K562 (cell line): Measurements from ENCODE around the gene LRRC47. TPM values are rescaled to one million over a fixed set of nuclear protein-coding genes. Genes with fewer than 3 reads are reported as not detected.

Source experiments
- ATAC-seq: fragments of 200-7000 bp; cut with Tn5 transposase; 3 replicates; pipeline ENCODE4 v1.9.1; 2020; ENCODE audit warnings: moderate library complexity
- BruUV-seq: library from RNA; stranded (reverse); fragments of 400-500 nt; replicated peaks from 2 replicates; lab custom pipeline; 2021; lab: Mats Ljungman, UMichigan
- CTCF ChIA-PET: fragments of 300-600 bp; formaldehyde crosslinking; extraction: SDS; loops from one replicate; lab custom pipeline; 2021; ENCODE audit warnings: low intra/inter-chr PET ratio; lab: Yijun Ruan, JAX
- POLR2A ChIA-PET: fragments of 300-600, 350-650 bp; sonication (Branson Sonifier 250); formaldehyde crosslinking; extraction: SDS; loops from one replicate; lab custom pipeline; 2021; ENCODE audit warnings: antibody characterized with exemption, inconsistent platforms; lab: Yijun Ruan, JAX
- DNase-seq, 4 experiments: peaks; one replicate each; pipeline versions ENCODE4 v3.0.0 to v3.0.0-alpha.2; 2011 to 2018; ENCODE audit warnings: low spot score in 3 of 4, mixed read lengths in 3 of 4; ENCODE audit errors: extremely low read depth in 1 of 4
- FAIRE-seq: peaks from 2 replicates; lab custom pipeline; 2011; peaks lifted over from hg19 to GRCh38; lab: Jason Lieb, UNC
- H2AFZ ChIP-seq: 2 replicates; pipeline ENCODE4 v1.6.0; 2011; ENCODE audit warnings: low read depth, low read length, control low read depth, inconsistent platforms
- H3K27ac ChIP-seq: fragments of 200-600 bp; 3 replicates; pipeline ENCODE4 v1.8.0; 2011; ENCODE audit warnings: low read depth, mild to moderate bottlenecking, control low read depth, inconsistent platforms, low read length, moderate library complexity, mixed read lengths; ENCODE audit errors: extremely low read depth
- H3K27me3 ChIP-seq, 2 experiments: fragments of 300-600 bp in 1 of 2; 2 replicates in 1 of 2; 3 replicates in 1 of 2; pipeline versions ENCODE4 v1.6.0 to v1.8.0; 2011; ENCODE audit warnings: inconsistent platforms in 2 of 2, low read length in 2 of 2, mild to moderate bottlenecking in 1 of 2, mixed read lengths in 1 of 2, moderate library complexity in 1 of 2; ENCODE audit not compliant: control insufficient read depth in 2 of 2, insufficient read depth in 2 of 2
- H3K36me3 ChIP-seq: fragments of 300-600 bp; 3 replicates; pipeline ENCODE4 v1.8.0; 2011; ENCODE audit warnings: mild to moderate bottlenecking, low read length, inconsistent platforms; ENCODE audit not compliant: control insufficient read depth, insufficient read depth
- H3K4me1 ChIP-seq, 2 experiments: fragments of 200-600 bp in 1 of 2; replicated peaks in 1 of 2; 2 replicates in 1 of 2; 3 replicates in 1 of 2; pipeline versions ENCODE4 v1.5.1 to v1.8.0; 2011; ENCODE audit warnings: inconsistent platforms in 2 of 2, low read length in 2 of 2, mild to moderate bottlenecking in 1 of 2, mixed read lengths in 1 of 2, moderate library complexity in 1 of 2; ENCODE audit not compliant: control insufficient read depth in 2 of 2, insufficient read depth in 2 of 2
- H3K4me2 ChIP-seq: 2 replicates; pipeline ENCODE4 v1.6.1; 2011; ENCODE audit warnings: low read length, control low read depth, inconsistent platforms, mixed read lengths; ENCODE audit not compliant: insufficient read depth
- H3K4me3 ChIP-seq: fragments of 200-600 bp; sonication (generic), shearing (Covaris generic); 2 replicates; pipeline ENCODE4 v1.5.1; 2016; ENCODE audit warnings: control low read depth, inconsistent platforms
- H3K79me2 ChIP-seq: fragments of 200-600 bp; 3 replicates; pipeline ENCODE4 v1.8.0; 2011; ENCODE audit warnings: low read length, inconsistent platforms; ENCODE audit not compliant: control insufficient read depth, insufficient read depth
- H3K9ac ChIP-seq, 2 experiments: 2 replicates each; pipeline versions ENCODE4 v1.6.0 to v1.6.1; 2011; ENCODE audit warnings: low read depth in 2 of 2, low read length in 2 of 2, control low read depth in 1 of 2, inconsistent platforms in 1 of 2, mild to moderate bottlenecking in 1 of 2, mixed read lengths in 1 of 2; ENCODE audit not compliant: insufficient read depth in 1 of 2
- H3K9me1 ChIP-seq: one replicate; pipeline ENCODE4 v1.6.0; 2011; ENCODE audit warnings: inconsistent platforms, mild to moderate bottlenecking, low read length, moderate library complexity; ENCODE audit not compliant: control insufficient read depth, insufficient read depth
- H3K9me3 ChIP-seq: replicated peaks from 2 replicates; pipeline ENCODE4 v1.5.1; 2011; ENCODE audit warnings: low read depth, low read length, inconsistent platforms; ENCODE audit not compliant: control insufficient read depth, insufficient read depth
- H4K20me1 ChIP-seq: replicated peaks from 2 replicates; pipeline ENCODE4 v1.6.1; 2011; ENCODE audit warnings: low read length, inconsistent platforms, mixed read lengths; ENCODE audit not compliant: control insufficient read depth, insufficient read depth
- C11orf30 ChIP-seq: fragments of 450-650 bp; IDR thresholded peaks from 2 replicates; pipeline ENCODE4 v1.6.1; 2016; ENCODE audit warnings: low read depth, mild to moderate bottlenecking
- FOXK1 ChIP-seq: sonication (generic); formaldehyde crosslinking; IDR thresholded peaks from 2 replicates; pipeline ENCODE4 v1.8.0; 2022; ENCODE audit warnings: missing genetic modification reagents, mild to moderate bottlenecking, borderline replicate concordance
- HNRNPH1 ChIP-seq: fragments of 200-400 bp; formaldehyde crosslinking; optimal IDR thresholded peaks from 2 replicates; pipeline ENCODE3; 2017; ENCODE audit warnings: low read depth, mild to moderate bottlenecking, low read length, moderate library complexity
- HNRNPUL1 ChIP-seq: fragments of 200-400 bp; formaldehyde crosslinking; IDR thresholded peaks from 2 replicates; pipeline ENCODE4 v1.6.1; 2017; ENCODE audit warnings: low read length
- NCOR1 ChIP-seq: fragments of 450-650 bp; IDR thresholded peaks from 2 replicates; pipeline ENCODE4 v1.6.1; 2016; ENCODE audit warnings: mild to moderate bottlenecking, moderate library complexity
- NR2C2 ChIP-seq, 2 experiments: fragments of 200-800 bp in 1 of 2; sonication (Bioruptor generic) in 1 of 2; sonication (generic) in 1 of 2; formaldehyde crosslinking in 1 of 2; IDR thresholded peaks; 2 replicates each; pipeline versions ENCODE4 v1.6.1 to v1.8.0; 2016 to 2022; ENCODE audit warnings: mild to moderate bottlenecking in 1 of 2, missing compliant biosample characterization in 1 of 2, missing genetic modification characterization in 1 of 2, missing genetic modification reagents in 1 of 2
- ZFPM2 ChIP-seq: fragments of 250-450 bp; sonication (Bioruptor Pico); IDR thresholded peaks from 2 replicates; pipeline ENCODE4 v1.5.1; 2022; ENCODE audit warnings: mild to moderate bottlenecking
- WGBS: fragments of 100-300 bp; shearing (Covaris generic); methylation state at CpG from one replicate; pipeline ENCODE4 v1.1.6; 2016; ENCODE audit warnings: low coverage, mixed read lengths; ENCODE audit not compliant: insufficient coverage; ENCODE audit errors: missing lambda C conversion rate; 5-methylcytosine and 5-hydroxymethylcytosine counted together
- in situ Hi-C: fragments of 300-500 bp; cut with MboI; formaldehyde crosslinking; loops from 4 replicates; pipeline ENCODE4 v1.15.0; 2018; ENCODE audit warnings: inconsistent platforms, mixed read lengths
- intact Hi-C: fragments of 100-400 bp; cut with micrococcal nuclease; formaldehyde crosslinking; loops from 2 replicates; pipeline ENCODE4 v1.14.2; 2022
- polyA plus RNA-seq, 8 experiments: library from polyadenylated mRNA; depleted of rRNA in 4 of 8; stranded (reverse) in 5 of 8; unstranded in 3 of 8; fragments of >200 nt; fragmentation: Nextera tagmentation in 2 of 8; fragmentation: Illumina TruSeq in 1 of 8; extraction: Ambion mirVana in 2 of 8; extraction: Trizol in 1 of 8; gene quantifications; 2 replicates each; pipeline versions ENCODE4 v1.2.1 to v1.2.3, GENCODE V29; 2011 to 2014; ENCODE audit warnings: inconsistent platforms in 1 of 8, missing spikeins in 1 of 8
- total RNA-seq, 7 experiments: library from RNA; depleted of rRNA in 6 of 7; stranded (reverse); fragments of >200 nt in 6 of 7; fragmentation: Illumina TruSeq in 2 of 7; extraction: Trizol in 2 of 7; gene quantifications; 2 replicates each; pipeline versions ENCODE4 v1.2.1 to v1.2.3, GENCODE V29; 2011 to 2021; ENCODE audit warnings: low replicate concordance in 1 of 7
- TF ChIP-seq, protein P1 (sequence below): fragments of 450-650 bp; IDR thresholded peaks from 2 replicates; pipeline ENCODE4 v1.6.1; 2016
- TF ChIP-seq, protein P2 (sequence below), 2 experiments: fragments of 450-650 bp; IDR thresholded peaks; 2 replicates each; pipeline ENCODE4 v1.6.1; 2016
- TF ChIP-seq, protein P3 (sequence below): fragments of 450-650 bp; formaldehyde crosslinking; IDR thresholded peaks from 2 replicates; pipeline ENCODE4 v1.4.0; 2020; ENCODE audit warnings: mild to moderate bottlenecking, moderate library complexity

The LRRC47 gene
- total and polyA plus RNA-seq, 9 of the 15 experiments (the other 6 are each of a cell fraction or from before 2014, with no cell fraction given) = 4.6 to 68.0 (median 35.9) TPM

DNA sequence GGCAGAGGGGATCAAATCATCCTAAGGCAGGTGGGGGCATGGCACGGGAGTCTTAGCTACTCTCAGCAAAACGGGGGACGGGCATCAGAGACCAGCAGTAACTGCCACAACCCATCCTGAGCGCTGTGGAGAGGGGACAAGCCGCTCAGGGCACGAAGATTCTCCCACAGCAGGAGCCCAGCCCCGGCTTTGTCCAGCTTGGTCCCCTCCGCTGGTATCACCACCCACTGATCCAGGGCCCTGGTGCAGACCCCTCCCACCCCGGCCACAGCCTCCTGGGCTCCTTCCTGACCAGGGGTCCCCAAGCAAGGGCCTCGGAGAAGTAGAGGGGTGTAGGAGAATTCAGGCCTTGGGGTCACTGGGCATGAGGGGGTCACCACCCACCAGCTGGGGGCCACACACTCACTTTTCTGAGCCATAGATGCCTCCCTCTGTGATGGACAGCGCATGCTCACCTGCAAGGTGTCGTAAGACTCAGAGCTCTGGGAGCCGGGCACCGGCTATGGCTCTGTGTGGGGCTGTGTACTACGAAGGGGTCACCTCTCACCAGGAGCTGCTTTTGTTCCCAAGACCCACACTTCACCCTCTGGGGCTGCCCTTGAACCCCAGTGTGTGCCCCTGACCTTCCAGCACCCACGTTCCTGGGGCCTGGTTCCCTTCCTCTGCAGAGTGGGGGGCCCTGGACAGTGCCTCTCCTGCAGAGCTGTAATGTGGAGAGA, 26.1 kb downstream of the LRRC47 start (continued):
- TF ChIP-seq, protein P1, sequence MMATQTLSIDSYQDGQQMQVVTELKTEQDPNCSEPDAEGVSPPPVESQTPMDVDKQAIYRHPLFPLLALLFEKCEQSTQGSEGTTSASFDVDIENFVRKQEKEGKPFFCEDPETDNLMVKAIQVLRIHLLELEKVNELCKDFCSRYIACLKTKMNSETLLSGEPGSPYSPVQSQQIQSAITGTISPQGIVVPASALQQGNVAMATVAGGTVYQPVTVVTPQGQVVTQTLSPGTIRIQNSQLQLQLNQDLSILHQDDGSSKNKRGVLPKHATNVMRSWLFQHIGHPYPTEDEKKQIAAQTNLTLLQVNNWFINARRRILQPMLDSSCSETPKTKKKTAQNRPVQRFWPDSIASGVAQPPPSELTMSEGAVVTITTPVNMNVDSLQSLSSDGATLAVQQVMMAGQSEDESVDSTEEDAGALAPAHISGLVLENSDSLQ = no peak
- TF ChIP-seq NR2C2 (CRISPR knock-in tag; IDR thresholded peaks at IDR 0.05) (no peak), NR2C2 (tag; IDR thresholded peaks at IDR 0.05) (no peak), NCOR1 (no peak), HNRNPH1 (no peak), ZFPM2 (CRISPR knock-in tag) (no peak)
- TF ChIP-seq, protein P2, sequence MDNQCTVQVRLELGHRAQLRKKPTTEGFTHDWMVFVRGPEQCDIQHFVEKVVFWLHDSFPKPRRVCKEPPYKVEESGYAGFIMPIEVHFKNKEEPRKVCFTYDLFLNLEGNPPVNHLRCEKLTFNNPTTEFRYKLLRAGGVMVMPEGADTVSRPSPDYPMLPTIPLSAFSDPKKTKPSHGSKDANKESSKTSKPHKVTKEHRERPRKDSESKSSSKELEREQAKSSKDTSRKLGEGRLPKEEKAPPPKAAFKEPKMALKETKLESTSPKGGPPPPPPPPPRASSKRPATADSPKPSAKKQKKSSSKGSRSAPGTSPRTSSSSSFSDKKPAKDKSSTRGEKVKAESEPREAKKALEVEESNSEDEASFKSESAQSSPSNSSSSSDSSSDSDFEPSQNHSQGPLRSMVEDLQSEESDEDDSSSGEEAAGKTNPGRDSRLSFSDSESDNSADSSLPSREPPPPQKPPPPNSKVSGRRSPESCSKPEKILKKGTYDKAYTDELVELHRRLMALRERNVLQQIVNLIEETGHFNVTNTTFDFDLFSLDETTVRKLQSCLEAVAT (IDR thresholded peaks at IDR 0.05) = no peak

DNA sequence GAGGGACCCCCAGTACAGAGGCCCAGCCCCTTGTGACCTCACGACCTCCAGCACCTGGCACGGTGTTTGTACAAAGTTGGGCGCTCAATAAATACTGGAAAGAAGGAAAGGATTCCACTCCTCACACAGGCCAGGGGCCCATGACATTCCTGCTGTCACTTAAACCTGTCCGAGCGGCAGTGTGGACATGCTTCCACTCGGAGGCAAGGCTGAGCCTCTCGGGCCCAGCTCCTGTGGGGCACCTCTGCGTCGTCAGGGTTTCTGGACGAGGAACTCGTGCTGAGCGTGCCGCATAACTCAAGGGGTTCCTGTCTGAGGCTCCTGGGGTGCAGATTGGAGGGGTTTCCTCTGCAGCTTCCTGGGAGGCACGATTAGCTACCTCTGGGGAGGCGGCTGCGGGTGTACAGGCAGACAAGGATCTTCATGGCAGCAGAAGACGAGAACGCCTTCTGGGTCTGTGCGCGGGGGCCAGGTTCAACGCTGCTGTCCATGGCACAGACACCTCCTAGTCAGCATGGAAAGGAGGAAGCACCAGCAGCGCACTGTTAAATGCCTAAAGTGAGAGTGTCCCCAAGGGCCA, 27.4 kb downstream of the LRRC47 start:
- Histone ChIP-seq H3K9ac (0 out of 4 replicates have a peak overlapping the region, but pooled peaks of 1 of the 2 experiments have one; percentile 6), H3K4me1 (peaks cover 19 to 59% of the 10 kb centered on the region in 2 experiments; a peak in 4 of 5 replicates), H4K20me1 (no peaks in the 10 kb centered on the region), H2AFZ (no peak overlapping the region), H3K27me3 (peaks cover 0 to under 1% of the 10 kb centered on the region in 2 experiments; a peak in 1 of 5 replicates), H3K9me1 (no peaks in the 10 kb centered on the region), H3K9me3 (no peaks in the 10 kb centered on the region), H3K4me3 (no peak overlapping the region), H3K4me2 (no peak overlapping the region), H3K27ac (no peak overlapping the region), H3K36me3 (no peaks in the 10 kb centered on the region), H3K79me2 (peaks cover 24% of the 10 kb centered on the region)
- ChIA-PET CTCF (no interaction called here), POLR2A (interaction anchor here (0.7 to 2.7 kb wide), 3 partner anchors 9 to 64 kb away, joined by 3 to 14 read pairs (median 9); no protein-coding TSS in a partner anchor)
- no peak for DNase-seq
- WGBS = 90% methylated on average over 18 of the region's 22 CpGs
- BruUV-seq = no TSS peak
- ATAC-seq = no peak
- FAIRE-seq = no peak
- intact Hi-C loops = no loop called here
- in situ Hi-C loops = no loop called here
- TF ChIP-seq C11orf30 = no peak
- TF ChIP-seq FOXK1 (CRISPR knock-in tag) = no peak
- no peak for TF ChIP-seq HNRNPUL1
- TF ChIP-seq, protein P3, sequence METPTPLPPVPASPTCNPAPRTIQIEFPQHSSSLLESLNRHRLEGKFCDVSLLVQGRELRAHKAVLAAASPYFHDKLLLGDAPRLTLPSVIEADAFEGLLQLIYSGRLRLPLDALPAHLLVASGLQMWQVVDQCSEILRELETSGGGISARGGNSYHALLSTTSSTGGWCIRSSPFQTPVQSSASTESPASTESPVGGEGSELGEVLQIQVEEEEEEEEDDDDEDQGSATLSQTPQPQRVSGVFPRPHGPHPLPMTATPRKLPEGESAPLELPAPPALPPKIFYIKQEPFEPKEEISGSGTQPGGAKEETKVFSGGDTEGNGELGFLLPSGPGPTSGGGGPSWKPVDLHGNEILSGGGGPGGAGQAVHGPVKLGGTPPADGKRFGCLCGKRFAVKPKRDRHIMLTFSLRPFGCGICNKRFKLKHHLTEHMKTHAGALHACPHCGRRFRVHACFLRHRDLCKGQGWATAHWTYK (CRISPR knock-in tag) = no peak
